ENCODE data around the gene NFATC3.

Gene NFATC3

DNA sequence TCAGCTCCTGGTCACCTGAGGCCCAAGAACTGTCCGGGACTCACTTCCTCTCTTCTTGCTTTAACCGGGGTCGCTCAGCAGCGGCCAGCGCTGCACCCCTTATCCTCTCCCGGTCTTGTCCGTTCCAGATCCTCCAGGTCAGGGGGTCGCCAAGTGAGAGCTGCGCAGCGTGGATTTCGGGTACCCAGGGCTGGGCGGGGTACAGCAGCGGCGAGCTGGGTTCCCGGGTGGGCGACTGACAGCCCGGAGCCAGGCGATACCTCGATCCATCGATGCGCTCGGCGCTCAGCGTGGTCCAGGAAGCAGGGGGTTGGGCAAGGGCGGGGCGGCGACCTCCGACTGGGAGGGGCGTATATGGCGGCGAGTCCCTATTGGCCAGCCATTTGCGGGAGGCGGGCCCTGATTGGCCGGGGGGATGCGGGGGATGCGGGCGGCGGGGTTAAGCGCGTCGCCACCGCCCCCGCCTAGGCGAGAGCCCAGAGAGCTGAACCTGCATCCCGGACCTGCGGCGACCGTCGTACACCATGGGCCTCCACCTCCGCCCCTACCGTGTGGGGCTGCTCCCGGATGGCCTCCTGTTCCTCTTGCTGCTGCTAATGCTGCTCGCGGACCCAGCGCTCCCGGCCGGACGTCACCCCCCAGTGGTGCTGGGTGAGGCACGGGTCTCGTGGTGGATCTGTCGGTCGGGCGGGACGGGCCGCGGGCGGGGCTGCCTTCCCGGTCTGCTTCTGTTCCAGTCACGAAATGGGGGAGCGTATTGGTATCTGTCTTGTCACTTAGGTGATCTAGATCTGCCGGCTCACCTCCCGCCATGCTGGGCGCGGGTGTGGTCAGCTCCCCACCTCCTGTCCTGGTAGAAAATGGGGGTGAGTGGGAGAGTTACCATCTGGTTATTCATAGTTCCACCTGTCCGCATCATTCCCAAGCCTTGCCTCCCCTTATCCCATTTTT, 160.0 kb downstream of the NFATC3 start, which contains the start of gene PLA2G15:
Gene PLA2G15, plus strand, starts transcription at position 471 of the 951 bp plus-strand sequence. Its CDS starts 54 bp downstream, at position 525.
- in situ Hi-C loops (cut with MboI; ENCODE audit: low sequenced_read_pairs): no loop called here

DNA sequence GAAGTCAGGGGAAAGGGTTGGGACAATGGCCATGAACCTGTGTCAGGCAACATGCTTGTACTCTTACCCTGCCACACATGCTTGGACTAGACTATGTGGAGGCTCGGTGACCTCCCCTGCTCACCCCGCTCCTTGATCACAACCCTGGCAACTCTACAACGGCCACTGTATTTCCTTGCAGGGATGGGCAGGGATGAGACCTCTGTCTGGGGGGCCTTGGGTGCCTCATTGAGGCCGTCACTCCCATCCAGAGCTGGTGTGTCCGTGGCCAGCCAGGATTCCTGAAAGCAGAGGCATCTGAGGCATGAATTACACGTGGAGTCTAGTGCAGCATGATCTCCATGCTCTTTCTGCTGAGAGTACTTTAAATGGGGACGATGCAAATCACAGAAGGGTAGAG, 161.0 kb downstream of the NFATC3 start:
- in situ Hi-C loops (cut with MboI; ENCODE audit: low sequenced_read_pairs): no loop called here

- in situ Hi-C loops (cut with MboI; ENCODE audit: low sequenced_read_pairs): no loop called here
Measured at GRCh38 chr16:68246666-68247065, 161.5 kb downstream of the NFATC3 start.

DNA sequence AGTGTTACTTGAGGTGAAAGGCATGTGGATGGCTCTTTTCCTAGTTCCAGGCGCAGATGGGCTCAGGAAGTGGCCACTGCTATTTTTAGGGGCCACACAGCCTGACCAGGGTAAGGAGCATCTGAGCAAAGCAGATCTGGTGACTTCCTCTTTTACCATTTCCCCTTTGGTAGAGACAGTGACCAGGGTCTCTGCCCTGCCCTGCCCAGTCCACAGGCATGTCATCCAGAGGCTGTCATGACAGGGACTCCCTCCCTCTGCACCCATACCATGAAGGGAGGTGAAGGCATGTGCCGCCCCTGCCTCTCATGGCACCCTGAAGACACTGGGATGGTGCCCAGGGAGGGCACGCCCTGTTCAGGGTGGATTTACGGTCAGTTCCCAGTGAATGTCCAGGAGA, 162.2 kb downstream of the NFATC3 start:
- in situ Hi-C loops (cut with MboI; ENCODE audit: low sequenced_read_pairs): no loop called here

DNA sequence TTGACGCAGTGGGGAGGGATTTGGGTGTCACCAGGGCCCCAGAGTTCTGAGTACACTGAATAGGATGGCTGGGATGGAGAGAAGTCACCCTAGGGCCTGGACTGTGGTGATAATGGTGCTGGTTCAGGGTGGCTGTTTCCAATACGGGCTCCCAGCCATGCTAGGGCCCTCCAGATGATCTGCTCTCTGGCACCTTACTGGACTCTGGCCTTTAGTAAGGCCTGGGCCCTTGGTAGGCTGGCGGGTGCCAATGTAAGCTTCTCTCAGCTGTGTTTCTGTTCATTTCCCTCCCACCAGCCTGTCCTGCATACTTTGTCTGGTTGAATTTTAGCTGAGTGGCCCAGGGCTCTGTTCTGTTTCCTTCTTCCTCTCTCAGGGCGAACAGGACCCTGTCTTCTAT, 162.8 kb downstream of the NFATC3 start:
- in situ Hi-C loops (cut with MboI; ENCODE audit: low sequenced_read_pairs): no loop called here

DNA sequence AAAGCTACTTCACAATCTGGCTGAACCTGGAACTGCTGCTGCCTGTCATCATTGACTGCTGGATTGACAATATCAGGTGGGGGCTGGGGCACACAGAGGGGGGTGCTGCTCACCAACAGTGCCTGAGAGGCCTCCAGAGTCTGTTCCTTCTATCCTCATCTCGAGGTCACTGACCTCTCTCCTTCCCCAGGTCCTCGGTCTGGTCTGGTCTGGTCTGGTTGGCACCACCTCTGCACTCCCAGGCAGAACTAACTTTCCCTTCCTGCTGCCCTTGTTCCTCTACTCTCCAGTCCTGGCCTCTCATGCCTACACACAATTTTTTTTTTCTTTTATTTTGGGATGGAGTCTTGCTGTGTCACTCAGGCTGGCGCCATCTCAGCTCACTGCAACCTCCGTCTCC, 164.2 kb downstream of the NFATC3 start:
- in situ Hi-C loops (cut with MboI; ENCODE audit: low sequenced_read_pairs): no loop called here

DNA sequence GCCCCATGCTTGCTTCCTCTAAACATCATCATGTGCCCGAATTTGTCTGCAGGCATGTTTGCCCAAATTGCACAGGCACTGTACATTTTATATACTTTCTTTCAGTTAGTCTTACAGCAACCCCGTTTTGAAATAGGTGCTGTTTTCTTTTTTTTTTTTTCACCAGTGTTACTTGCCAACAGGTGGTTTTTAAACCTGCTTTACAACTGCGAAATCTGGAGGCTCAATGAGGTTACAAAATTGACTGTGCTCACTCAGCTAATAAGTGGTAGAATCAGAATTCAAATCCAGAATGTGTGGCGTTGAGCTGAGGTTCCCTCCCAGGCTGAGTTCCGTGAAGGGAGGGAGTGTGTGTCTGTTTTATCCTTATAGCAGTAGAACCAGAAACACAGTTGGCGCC, 165.8 kb downstream of the NFATC3 start:
- in situ Hi-C loops (cut with MboI; ENCODE audit: low sequenced_read_pairs): no loop called here

DNA sequence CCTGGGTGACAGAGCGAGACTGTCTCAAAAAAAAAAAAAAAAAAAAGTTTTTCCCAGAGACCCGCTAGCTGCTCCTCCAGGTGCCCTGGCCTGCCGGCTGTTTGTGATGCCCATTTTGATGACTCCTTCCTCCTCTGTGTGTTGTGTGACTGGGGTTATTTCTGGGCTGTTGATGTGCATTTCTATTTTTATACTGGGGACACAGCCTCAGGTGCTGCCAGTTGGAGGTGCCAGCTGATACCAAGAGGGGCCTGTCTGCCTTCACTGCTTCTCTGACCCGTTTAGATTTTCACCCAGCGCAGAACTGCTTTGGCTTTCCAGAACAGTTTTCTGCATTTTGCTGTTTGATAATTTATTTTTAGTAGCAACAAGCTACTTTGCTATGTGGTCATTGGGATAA, 166.7 kb downstream of the NFATC3 start:
- in situ Hi-C loops (cut with MboI; ENCODE audit: low sequenced_read_pairs): no loop called here

GRCh38 chr16:68252383-68252782, 167.2 kb downstream of the NFATC3 start:
- in situ Hi-C loops (cut with MboI; ENCODE audit: low sequenced_read_pairs): no loop called here

DNA sequence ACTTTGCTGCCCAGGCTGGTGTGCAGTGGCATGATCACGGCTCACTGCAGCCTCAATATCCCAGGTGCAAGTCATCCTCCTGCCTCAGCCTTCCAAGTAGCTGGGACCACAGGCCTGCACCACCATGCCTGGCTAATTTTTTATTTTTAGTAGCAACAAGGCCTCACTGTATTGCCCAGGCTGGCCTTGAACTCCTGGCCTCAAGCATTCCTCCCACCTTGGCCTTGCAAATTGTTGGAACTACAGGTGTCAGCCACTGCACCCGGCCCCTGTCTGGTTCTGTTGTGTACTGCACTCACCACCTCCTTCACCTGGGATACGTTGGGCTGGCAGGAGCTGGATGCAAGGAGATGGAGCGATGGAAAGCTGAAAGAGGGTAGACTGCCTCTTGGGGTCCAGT, 168.6 kb downstream of the NFATC3 start:
- in situ Hi-C loops (cut with MboI; ENCODE audit: low sequenced_read_pairs): no loop called here

- in situ Hi-C loops (cut with MboI; ENCODE audit: low sequenced_read_pairs): loop anchor here (5.0 kb wide), 1 partner anchor 72 kb away; no protein-coding TSS in a partner anchor
Measured at GRCh38 chr16:68255712-68256111, 170.5 kb downstream of the NFATC3 start.

GRCh38 chr16:68257251-68257905, 172.2 kb downstream of the NFATC3 start:
- in situ Hi-C loops (cut with MboI; ENCODE audit: low sequenced_read_pairs): loop anchor here (5.0 kb wide), 1 partner anchor 70 kb away; no protein-coding TSS in a partner anchor

DNA sequence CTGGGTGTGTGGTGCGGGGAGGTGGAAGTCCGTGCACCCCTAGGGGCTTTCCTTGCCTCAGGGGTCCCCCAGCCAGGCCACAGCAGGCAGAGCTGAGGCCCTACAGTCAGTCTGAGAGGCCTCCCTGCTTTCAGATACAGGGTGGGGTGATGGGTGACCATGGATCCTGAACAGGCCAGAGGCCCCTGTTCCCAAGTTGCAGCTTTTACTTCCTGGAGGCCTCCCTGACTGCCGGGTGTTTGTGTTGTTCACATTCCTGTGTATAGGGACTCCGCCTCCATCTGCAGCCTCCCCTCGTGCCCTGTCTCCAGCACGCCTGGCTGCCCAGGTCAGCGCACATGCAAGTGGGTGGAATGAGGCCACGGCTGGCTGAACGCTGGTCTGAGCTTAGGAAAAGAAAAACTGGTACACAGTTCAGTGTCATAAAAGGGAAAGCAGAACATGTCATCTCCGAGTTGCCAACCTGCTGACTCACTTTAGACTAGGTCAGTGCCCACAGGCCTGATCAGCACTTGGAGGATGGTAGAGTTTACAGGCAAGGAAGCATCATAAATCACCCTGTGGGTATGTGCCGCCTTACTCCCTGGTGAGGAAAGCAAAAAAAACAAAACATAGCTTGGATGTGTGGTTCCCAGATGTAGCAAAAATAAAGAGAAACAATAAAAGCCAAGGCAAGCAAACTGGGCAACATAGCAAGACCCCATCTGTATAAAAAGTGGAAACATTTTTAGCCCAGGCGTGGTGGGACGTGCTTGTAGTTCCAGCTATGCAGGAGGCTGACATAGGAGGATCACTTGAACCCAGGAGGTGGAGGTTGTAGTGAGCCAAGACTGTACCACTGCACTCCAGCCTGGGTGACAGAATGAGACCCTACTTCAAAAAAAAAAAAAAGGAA, 173.0 kb downstream of the NFATC3 start:
- in situ Hi-C loops (cut with MboI; ENCODE audit: low sequenced_read_pairs): loop anchor here (5.0 kb wide), 1 partner anchor 69 kb away; no protein-coding TSS in a partner anchor

DNA sequence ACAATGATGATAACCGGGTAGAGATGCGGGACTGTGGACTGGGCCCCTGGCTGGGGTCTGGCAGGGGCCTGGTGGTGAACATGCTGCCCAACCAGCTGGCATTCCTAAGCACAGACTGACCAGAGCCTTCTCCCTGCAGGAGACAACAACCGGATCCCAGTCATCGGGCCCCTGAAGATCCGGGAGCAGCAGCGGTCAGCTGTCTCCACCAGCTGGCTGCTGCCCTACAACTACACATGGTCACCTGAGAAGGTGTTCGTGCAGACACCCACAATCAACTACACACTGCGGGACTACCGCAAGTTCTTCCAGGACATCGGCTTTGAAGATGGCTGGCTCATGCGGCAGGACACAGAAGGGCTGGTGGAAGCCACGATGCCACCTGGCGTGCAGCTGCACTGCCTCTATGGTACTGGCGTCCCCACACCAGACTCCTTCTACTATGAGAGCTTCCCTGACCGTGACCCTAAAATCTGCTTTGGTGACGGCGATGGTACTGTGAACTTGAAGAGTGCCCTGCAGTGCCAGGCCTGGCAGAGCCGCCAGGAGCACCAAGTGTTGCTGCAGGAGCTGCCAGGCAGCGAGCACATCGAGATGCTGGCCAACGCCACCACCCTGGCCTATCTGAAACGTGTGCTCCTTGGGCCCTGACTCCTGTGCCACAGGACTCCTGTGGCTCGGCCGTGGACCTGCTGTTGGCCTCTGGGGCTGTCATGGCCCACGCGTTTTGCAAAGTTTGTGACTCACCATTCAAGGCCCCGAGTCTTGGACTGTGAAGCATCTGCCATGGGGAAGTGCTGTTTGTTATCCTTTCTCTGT, 174.0 kb downstream of the NFATC3 start:
- in situ Hi-C loops (cut with MboI; ENCODE audit: low sequenced_read_pairs): loop anchor here (5.0 kb wide), 1 partner anchor 68 kb away; no protein-coding TSS in a partner anchor

DNA sequence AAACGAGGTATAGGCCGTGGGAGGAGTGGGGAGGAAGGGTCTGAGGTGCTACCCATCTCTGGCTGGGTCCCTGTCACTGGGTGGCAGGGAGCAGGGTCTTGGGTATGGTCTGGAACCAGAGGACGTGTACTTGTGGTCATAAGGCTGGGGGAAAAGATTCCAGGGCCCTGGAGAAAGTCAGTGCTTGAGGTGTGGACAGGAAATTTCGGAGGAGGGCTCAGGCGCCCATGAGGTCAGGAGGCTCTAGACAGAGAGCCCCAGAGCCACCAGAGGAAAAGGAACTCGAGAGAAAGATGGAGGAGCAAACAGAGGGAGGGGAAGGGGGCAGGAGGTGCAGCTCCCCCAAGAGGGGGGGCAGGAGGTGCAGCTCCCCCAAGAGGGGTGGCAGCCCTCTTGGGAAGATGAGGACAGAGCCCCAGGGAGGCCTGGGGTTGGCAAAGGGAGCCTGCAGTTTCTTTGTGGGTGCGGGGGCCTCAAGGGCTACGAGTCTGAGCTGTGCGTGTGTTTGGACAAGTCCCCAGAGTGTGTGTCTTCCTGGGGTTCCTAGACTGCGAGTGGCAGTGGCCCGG, 178.5 kb downstream of the NFATC3 start:
- in situ Hi-C loops (cut with MboI; ENCODE audit: low sequenced_read_pairs): no loop called here

- in situ Hi-C loops (cut with MboI; ENCODE audit: low sequenced_read_pairs): no loop called here
Measured at GRCh38 chr16:68264128-68265077, 179.2 kb downstream of the NFATC3 start, which contains the start of gene SLC7A6. Gene SLC7A6 (plus strand): TSS chr16:68264526. CDS start chr16:68274727, 10,201 bp downstream.

GRCh38 chr16:68265078-68265920, 180.1 kb downstream of the NFATC3 start:
- in situ Hi-C loops (cut with MboI; ENCODE audit: low sequenced_read_pairs): no loop called here
